PFSK-1 (cell line): Measurements from ENCODE around the gene CAMK4.

Experiments
- FOXP2 ChIP-seq: optimal IDR thresholded peaks from 2 replicates; pipeline ENCODE3; 2011; ENCODE audit warnings: borderline replicate concordance, control low read depth, inconsistent platforms; ENCODE audit not compliant: insufficient read depth; ENCODE audit errors: extremely low read length, extremely low read depth
- POLR2AphosphoS5 ChIP-seq: IDR thresholded peaks from 2 replicates; pipeline ENCODE4 v1.6.1; 2012; ENCODE audit warnings: low read depth, mild to moderate bottlenecking, control low read depth, low read length, moderate library complexity
- SIN3A ChIP-seq: IDR thresholded peaks from 2 replicates; pipeline ENCODE4 v1.6.1; 2012; ENCODE audit warnings: mild to moderate bottlenecking, low read length, moderate library complexity, borderline replicate concordance; ENCODE audit not compliant: insufficient read depth
- TAF1 ChIP-seq: IDR thresholded peaks from 2 replicates; pipeline ENCODE4 v1.6.1; 2012; ENCODE audit warnings: low read length, control low read depth, borderline replicate concordance; ENCODE audit not compliant: insufficient read depth
- TF ChIP-seq, protein P1 (sequence below), 2 experiments: IDR thresholded peaks; 2 replicates each; pipeline versions ENCODE4 v1.6.1 to v1.8.0; 2011 to 2012; ENCODE audit warnings: low read depth in 2 of 2, low read length in 2 of 2, control low read depth in 1 of 2, inconsistent platforms in 1 of 2, mild to moderate bottlenecking in 1 of 2, moderate library complexity in 1 of 2; ENCODE audit not compliant: insufficient read depth in 1 of 2

DNA sequence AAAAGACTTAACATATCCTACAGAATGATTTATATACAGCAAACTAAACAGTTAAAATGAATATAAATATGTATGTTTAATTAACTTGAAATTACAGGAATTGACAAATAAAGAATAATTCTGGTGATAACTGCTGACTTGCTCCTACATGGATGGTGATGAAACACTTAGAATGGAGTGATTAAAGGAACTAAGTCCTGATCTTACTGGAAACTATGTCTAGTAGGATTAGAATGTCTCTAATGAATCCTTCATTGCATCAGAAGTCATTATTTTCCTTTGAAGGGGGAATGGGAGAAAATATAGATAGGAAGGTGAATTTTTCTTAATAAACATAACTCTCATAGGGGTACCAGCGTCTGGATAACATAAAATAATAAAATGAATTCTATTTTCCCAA, 77.1 kb downstream of the CAMK4 start:
- TF ChIP-seq POLR2AphosphoS5 (no peak), SIN3A (no peak), TAF1 (no peak), FOXP2 (no peak)
- TF ChIP-seq, protein P1, sequence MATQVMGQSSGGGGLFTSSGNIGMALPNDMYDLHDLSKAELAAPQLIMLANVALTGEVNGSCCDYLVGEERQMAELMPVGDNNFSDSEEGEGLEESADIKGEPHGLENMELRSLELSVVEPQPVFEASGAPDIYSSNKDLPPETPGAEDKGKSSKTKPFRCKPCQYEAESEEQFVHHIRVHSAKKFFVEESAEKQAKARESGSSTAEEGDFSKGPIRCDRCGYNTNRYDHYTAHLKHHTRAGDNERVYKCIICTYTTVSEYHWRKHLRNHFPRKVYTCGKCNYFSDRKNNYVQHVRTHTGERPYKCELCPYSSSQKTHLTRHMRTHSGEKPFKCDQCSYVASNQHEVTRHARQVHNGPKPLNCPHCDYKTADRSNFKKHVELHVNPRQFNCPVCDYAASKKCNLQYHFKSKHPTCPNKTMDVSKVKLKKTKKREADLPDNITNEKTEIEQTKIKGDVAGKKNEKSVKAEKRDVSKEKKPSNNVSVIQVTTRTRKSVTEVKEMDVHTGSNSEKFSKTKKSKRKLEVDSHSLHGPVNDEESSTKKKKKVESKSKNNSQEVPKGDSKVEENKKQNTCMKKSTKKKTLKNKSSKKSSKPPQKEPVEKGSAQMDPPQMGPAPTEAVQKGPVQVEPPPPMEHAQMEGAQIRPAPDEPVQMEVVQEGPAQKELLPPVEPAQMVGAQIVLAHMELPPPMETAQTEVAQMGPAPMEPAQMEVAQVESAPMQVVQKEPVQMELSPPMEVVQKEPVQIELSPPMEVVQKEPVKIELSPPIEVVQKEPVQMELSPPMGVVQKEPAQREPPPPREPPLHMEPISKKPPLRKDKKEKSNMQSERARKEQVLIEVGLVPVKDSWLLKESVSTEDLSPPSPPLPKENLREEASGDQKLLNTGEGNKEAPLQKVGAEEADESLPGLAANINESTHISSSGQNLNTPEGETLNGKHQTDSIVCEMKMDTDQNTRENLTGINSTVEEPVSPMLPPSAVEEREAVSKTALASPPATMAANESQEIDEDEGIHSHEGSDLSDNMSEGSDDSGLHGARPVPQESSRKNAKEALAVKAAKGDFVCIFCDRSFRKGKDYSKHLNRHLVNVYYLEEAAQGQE (IDR thresholded peaks at IDR 0.05; ENCODE audit: insufficient read depth in 1 of 2, low read depth in 2 of 2, low read length in 2 of 2) = no peak
